ENCODE data around the gene HEATR9.

HEATR9 gene

DNA sequence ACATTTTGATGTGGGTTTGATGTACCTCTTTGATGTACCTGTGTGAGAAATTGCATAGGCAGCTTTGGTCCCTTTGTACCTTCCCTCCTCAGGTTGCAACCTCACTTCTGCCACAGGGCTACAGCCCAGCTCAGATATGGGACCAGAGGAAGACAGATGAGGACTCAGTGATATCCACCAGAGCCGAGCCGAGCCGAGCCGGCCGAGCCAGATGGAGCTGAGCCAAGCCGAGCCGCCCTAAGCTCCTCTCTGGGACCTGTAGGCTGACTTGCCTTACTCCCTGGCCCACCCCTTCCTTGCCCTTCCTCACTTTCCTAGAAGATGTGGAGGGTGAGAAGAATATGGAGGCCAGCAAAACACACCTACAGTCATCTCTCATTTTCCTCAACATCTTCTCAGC lies 3.8 kb downstream of the HEATR9 start:
- no peak for DNase-seq

DNA sequence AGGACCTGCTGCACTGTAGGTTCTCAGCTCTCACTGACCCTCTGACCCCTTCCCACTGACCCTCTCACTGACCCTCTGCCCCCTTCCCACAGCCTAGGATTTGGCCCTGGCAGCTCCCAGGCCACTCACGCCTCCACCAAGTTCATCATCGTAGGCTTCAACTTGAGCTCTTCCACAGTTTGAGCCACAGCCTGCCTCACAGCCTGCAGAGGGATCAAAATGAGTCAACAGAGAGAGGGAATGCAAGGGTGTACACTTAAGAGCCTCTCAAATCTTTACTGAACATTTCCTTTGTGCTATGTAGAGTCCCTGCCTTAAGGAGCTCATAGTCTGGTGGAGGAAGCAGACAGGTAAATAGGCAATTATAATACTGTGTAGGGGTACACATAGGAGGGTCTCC lies 12.1 kb downstream of the HEATR9 start:
- no peak for DNase-seq

- no peak for DNase-seq
Observed at GRCh38 chr17:35855965-35856364, 12.7 kb downstream of the HEATR9 start.

DNA sequence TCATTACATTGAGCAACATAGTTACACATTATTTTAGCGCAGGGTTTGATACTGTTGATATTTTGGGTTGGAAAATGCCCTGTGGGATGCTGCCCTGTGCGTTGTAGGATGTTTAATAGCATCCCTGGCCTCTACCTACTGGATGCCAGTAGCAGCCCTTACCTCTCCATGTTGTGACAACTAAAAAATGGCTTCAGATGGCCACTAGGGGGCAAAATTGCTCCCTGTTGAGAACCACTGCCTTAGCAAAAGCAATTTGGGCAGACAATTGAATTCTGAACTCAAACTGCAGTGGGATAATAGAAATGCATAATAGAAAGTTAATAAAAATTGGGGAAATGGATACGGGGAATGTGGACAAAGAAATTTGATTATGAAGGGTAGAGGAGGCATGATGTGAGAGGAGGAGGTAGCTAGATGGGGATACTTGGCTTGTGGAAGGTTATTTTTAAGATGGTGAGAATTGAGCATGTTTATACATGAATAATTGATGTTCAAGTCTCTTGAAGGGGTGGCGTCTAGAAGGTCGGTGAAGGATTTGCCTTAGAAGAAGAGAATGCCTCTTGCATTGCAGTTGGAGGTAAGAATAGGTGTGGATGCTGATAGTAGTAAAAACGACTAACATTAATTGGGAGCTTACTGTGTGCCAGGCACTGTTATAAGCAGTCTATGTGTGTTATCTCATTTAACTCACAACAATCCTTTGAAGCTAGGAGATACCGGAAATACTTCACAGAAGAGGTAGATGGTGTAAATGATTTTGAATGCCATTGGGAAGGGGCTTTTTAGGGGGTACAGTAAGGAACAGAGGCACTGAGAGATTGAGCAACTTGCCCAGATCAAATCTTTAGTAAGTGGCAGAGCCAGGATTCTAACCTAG lies 19.0 kb downstream of the HEATR9 start:
- DNase-seq: peak; percentile 11

DNA sequence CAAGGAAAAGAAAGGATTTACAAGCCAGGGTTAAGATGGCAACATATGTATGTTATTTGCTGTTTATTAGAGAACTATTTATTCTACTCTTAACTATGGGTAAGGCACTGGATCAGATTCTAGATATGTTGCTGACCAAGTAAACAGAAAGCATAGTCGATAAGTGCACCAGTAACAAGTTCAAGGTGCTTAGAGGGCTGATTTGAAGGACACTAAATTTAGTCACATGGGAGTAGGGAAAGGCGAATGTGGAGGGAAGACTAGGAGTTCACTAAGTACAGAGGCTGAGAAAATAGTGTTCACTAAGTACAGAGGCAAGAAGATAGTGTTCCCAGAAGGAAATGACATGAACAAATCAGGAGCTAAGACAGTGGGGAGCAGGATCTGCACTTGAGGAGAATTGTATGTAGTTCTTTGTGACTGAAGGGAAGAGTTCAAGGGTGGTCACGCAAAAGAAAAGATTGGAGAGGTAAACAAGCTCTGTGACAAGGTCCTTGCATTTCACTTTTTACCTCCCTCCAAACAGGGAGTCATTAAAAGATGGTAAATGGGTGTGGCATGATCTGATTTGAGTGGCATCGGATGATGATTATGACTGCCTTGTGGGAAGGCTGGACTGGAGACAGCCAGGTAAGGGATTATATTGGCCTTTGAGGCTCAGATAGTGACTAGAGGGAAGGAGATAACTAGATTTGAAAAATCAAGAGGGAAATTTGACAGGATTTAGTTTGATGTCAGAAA lies 20.9 kb downstream of the HEATR9 start:
- no peak for DNase-seq

DNA sequence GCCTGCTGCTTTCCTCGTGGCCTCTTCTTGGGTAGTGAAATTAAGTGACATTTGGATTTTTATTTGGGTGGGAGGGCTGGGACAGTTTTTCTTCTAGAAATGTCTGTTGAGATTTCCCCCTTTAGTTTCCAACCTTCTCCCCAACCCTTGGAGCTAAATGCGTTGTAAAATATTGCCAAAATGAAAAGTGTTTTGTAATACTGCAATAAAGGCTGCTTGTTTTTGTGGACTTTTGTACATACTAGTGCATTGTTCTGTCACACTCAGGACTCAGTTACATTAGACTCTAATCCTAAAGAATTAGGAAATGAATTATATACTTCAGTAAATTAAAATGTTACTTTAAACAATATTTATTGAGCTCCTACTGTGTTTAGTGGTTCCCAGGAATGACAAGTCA lies 21.7 kb downstream of the HEATR9 start:
- no peak for DNase-seq

DNA sequence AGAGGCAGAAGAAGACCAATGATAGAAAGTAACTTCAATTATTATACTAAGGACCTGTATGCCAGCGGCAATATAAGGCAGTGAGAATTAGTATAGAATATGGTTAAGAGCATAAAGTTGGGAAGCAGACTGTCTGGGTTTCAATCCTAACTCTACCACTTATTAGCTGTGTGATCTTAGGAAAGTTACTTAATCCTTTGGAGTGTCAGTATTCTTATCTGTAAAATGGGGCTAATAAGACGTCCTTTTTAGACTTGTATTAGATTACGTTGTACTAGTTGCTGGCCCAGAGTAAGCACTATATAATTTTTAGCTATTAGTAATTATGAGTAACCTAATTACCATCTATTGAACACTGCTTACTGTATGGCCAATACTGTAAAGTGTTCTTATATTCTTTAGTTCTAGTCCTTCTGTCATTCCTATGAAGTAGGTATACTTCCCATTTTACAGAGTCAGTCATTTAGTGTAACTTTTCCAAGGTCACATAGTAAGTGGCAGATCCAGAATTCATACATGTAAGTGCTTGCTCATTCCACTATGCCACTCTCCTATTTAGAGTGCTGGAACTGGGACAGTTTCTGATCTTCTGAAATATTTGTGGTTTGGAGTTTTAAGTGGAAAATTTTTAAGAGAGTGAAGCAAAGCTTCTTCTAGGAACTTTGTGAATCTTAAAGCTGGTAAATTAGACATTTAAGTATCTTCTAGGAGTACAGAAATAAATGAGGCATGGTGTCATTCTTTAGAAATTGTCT lies 22.5 kb downstream of the HEATR9 start:
- no peak for DNase-seq

- DNase-seq: no peak
Observed at GRCh38 chr17:35844547-35844946, 24.1 kb downstream of the HEATR9 start.

GRCh38 chr17:35843698-35844097 lies 25.0 kb downstream of the HEATR9 start:
- DNase-seq: no peak

- DNase-seq: no peak
Observed at GRCh38 chr17:35842239-35842638, 26.5 kb downstream of the HEATR9 start.

GRCh38 chr17:35841505-35841904 lies 27.2 kb downstream of the HEATR9 start:
- DNase-seq: no peak

DNA sequence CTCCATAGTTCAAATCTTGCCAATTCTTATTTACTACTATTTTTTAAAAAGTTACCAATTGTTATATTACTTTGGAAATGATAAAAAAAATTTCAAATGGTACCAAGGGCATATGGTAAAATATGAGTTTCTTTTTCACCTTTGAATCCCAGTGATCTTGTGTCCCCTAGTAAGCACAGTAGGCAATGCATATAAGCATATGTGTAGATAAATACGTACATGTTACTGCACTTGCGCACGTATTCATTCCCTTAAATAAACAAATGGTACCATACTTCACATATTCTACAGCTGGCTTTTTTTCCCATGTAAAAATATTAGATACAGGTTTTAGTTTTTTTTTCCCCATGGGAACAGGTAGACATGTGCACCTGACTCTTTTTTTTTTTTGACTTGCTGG lies 27.6 kb downstream of the HEATR9 start:
- no peak for DNase-seq

- DNase-seq: no peak
Observed at GRCh38 chr17:35825206-35825605, 43.5 kb downstream of the HEATR9 start.

DNA sequence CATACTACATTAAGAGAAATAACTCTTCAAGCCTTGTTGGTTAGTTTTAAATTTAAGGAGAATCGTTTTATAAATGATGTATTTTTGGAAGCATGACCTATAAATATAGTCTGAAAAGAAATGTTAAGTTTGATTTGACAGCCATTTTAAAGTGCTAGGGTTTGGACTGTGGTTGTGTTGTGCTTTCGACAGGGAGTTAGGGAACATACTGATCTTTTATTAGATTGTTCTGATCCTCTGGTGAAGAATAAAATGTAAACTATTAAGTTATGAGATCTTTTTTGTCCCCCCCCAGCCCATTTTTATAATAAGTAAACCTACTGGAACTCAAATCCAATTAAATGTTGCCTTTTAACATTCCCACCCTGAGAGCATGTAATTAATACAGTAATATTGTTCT lies 47.4 kb downstream of the HEATR9 start:
- no peak for DNase-seq

GRCh38 chr17:35819455-35819854 lies 49.2 kb downstream of the HEATR9 start:
- no peak for DNase-seq

GRCh38 chr17:35817196-35817595 lies 51.5 kb downstream of the HEATR9 start:
- no peak for DNase-seq

GRCh38 chr17:35816723-35817122 lies 52.0 kb downstream of the HEATR9 start:
- no peak for DNase-seq

GRCh38 chr17:35812456-35812855 lies 56.2 kb downstream of the HEATR9 start:
- no peak for DNase-seq

- DNase-seq: no peak
Observed at GRCh38 chr17:35811759-35812158, 56.9 kb downstream of the HEATR9 start.

GRCh38 chr17:35809855-35810461 lies 58.7 kb downstream of the HEATR9 start:
- no peak for DNase-seq

DNA sequence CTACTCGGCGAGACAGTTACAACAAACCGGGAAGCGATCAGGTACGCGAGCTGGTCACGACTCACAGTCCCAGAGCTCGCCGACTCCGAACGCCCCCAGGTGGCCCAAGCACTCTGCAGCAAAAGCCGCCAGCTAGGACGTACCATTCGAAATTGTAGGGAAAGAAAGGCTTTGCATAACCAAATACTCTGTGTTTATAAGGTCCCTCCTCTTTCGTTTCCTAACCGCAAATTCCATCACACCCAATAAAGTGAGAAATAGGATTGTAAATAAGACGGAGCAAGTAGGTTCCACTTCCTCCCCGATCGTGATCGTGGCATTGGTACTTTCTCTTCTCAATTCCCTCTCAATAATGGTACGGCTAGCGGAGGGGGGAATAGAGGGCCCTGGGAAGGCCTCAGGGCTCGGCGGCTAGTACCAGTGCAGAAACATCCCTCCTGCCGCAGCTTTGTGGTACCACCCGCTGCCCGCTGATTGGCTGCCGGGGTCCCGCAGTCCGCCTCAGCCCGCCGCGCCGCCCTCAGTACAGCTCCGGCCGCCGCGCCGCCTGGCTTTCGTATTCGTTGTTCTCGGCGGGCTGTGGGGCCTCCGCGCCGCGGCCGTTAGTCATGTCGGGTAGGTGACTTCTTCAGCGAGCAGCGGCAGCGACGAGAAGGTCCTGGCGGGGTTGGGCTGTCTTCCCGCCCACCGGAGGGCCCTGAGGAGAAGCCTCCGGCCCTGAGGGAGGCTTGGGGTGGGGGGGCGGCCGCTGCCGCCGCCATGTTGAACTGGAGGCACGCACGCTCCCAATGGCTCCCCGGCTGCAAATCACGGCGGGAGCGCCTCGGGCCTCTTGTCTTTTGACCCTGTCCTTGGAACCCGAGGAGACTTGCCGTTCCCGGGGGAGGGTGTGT lies 59.5 kb downstream of the HEATR9 start, which contains the start of gene TAF15:
Gene TAF15 (plus strand): TSS at position 523 of the 893 bp plus-strand sequence. CDS start 86 bp downstream, at position 609.
- peak; percentile 97 for DNase-seq
